Parathyroid adenoma (tissue), 2 donors: ENCODE data around the gene JAKMIP3.
A peak's percentile ranks its signal among the peaks of the same experiment; 100 is the strongest.

ENCODE experiments used
- H2AFZ ChIP-seq: fragments of 300-600 bp; sonication (generic); one replicate; pipeline ENCODE4 v1.7.0; 2017; ENCODE audit warnings: antibody characterized with exemption, mild to moderate bottlenecking
- H3K27ac ChIP-seq: fragments of 300-600 bp; sonication (generic); one replicate; pipeline ENCODE4 v1.7.0; 2017
- H3K27me3 ChIP-seq: fragments of 300-600 bp; sonication (generic); one replicate; pipeline ENCODE4 v1.7.0; 2017; ENCODE audit warnings: low read length; ENCODE audit not compliant: control insufficient read depth, insufficient read depth
- H3K36me3 ChIP-seq: fragments of 300-600 bp; sonication (generic); one replicate; pipeline ENCODE4 v1.7.0; 2017; ENCODE audit warnings: low read length; ENCODE audit not compliant: control insufficient read depth, insufficient read depth
- H3K4me1 ChIP-seq: fragments of 300-600 bp; sonication (generic); one replicate; pipeline ENCODE4 v1.7.0; 2017; ENCODE audit warnings: control low read depth
- H3K4me2 ChIP-seq: fragments of 300-600 bp; sonication (generic); one replicate; pipeline ENCODE4 v1.7.0; 2017; ENCODE audit warnings: low read length
- H3K4me3 ChIP-seq: fragments of 300-600 bp; sonication (generic); one replicate; pipeline ENCODE4 v1.7.0; 2017; ENCODE audit warnings: low read depth, low read length
- H3K79me2 ChIP-seq: fragments of 300-600 bp; sonication (generic); one replicate; pipeline ENCODE4 v1.7.0; 2017; ENCODE audit warnings: control low read depth
- H3K9ac ChIP-seq: fragments of 300-600 bp; sonication (generic); one replicate; pipeline ENCODE4 v1.7.0; 2017; ENCODE audit warnings: mild to moderate bottlenecking
- H3K9me3 ChIP-seq: fragments of 300-600 bp; sonication (generic); one replicate; pipeline ENCODE4 v1.7.0; 2017; ENCODE audit warnings: low read length; ENCODE audit not compliant: control insufficient read depth
- TF ChIP-seq, protein P1 (sequence below): fragments of 300-600 bp; sonication (generic); IDR thresholded peaks from one replicate; pipeline ENCODE4 v1.7.0; 2017; ENCODE audit warnings: antibody characterized with exemption, mild to moderate bottlenecking
- donor health status: primary hyperparathyroidism.

Gene JAKMIP3

GRCh38 chr10:132036153-132036886, 29.4 kb upstream of the JAKMIP3 start:
- Histone ChIP-seq H3K27ac (no peak overlapping the region), H3K79me2 (no peaks in the 10 kb centered on the region), H3K4me2 (peak overlapping the region; percentile 65), H3K4me1 (no peaks in the 10 kb centered on the region), H2AFZ (peak overlapping the region; percentile 89), H3K36me3 (no peaks in the 10 kb centered on the region), H3K27me3 (no peaks in the 10 kb centered on the region), H3K9me3 (no peaks in the 10 kb centered on the region), H3K4me3 (peak overlapping the region; percentile 39), H3K9ac (no peak overlapping the region)
- TF ChIP-seq, protein P1, sequence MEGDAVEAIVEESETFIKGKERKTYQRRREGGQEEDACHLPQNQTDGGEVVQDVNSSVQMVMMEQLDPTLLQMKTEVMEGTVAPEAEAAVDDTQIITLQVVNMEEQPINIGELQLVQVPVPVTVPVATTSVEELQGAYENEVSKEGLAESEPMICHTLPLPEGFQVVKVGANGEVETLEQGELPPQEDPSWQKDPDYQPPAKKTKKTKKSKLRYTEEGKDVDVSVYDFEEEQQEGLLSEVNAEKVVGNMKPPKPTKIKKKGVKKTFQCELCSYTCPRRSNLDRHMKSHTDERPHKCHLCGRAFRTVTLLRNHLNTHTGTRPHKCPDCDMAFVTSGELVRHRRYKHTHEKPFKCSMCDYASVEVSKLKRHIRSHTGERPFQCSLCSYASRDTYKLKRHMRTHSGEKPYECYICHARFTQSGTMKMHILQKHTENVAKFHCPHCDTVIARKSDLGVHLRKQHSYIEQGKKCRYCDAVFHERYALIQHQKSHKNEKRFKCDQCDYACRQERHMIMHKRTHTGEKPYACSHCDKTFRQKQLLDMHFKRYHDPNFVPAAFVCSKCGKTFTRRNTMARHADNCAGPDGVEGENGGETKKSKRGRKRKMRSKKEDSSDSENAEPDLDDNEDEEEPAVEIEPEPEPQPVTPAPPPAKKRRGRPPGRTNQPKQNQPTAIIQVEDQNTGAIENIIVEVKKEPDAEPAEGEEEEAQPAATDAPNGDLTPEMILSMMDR = no peak

DNA sequence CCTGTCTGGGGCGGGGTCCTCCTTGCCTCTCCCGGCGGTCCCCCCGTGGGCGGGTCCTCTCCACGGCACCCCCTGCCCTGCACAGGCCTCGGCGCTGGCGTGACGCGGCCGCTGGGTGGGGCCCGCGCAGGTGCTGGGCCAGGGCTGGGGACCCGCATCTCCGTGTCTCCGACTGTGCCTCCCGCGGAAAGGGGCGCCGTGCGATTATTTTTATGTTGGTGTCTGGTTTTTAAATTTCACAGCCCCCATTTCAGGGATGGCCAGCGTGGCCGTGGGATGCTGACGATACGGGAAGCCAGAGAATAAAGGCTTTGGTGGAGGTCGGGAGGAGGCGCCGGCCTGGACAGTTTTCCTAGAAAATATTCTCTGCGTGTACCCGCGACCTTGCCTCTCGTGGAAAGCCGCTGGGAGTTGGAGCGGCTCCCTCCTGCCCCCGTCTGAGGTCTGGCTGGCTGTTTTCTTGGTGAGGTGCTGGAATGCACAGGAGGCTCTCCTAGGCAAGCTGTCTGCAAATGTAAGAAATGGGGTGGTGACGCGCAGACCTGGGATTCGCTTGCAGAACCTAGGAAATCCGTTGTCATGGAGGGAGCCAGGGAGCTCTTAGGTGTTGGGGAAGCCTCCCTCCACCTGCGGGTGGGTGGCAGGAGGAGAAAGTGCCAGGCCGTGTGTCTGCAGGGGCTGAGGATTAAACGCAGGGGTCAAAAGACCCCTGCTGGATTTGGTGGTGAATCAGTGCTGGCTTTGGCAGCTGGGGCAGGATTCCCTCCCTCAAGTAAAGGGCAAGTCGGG, 28.7 kb upstream of the JAKMIP3 start:
- Histone ChIP-seq H3K79me2 (no peaks in the 10 kb centered on the region), H3K4me3 (no peak overlapping the region), H3K9ac (no peak overlapping the region), H3K4me2 (peak overlapping the region; percentile 33), H2AFZ (peak overlapping the region; percentile 89), H3K9me3 (no peaks in the 10 kb centered on the region), H3K27ac (peak overlapping the region; percentile 48), H3K4me1 (no peaks in the 10 kb centered on the region), H3K36me3 (no peaks in the 10 kb centered on the region), H3K27me3 (no peaks in the 10 kb centered on the region)
- TF ChIP-seq, protein P1 = no peak

DNA sequence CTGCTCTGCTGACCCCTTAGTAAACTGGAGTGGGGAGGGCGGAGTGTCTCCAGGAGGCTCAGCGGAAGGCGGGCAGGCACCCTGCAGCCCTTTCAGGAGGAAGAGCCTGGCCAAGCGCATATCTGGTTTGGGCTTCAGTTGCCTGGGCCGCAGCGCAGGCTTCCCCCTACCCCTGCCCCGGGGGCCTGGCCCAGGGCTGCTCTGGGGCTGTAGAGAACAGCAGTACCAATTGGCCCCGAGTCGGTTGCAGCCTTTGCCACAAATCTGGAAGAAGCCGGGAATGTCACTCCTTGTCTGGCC, 28.1 kb upstream of the JAKMIP3 start:
- Histone ChIP-seq H3K4me3 (no peak overlapping the region), H3K9ac (no peak overlapping the region), H2AFZ (peak overlapping the region; percentile 89), H3K36me3 (no peaks in the 10 kb centered on the region), H3K27ac (no peak overlapping the region), H3K27me3 (no peaks in the 10 kb centered on the region), H3K79me2 (no peaks in the 10 kb centered on the region), H3K4me1 (no peaks in the 10 kb centered on the region), H3K9me3 (no peaks in the 10 kb centered on the region), H3K4me2 (no peak overlapping the region)
- TF ChIP-seq, protein P1 = no peak

- Histone ChIP-seq H3K27me3 (no peaks in the 10 kb centered on the region), H3K4me1 (no peaks in the 10 kb centered on the region), H3K36me3 (no peaks in the 10 kb centered on the region), H3K79me2 (no peaks in the 10 kb centered on the region), H2AFZ (no peak overlapping the region), H3K9ac (no peak overlapping the region), H3K27ac (no peak overlapping the region), H3K4me3 (no peak overlapping the region), H3K4me2 (no peak overlapping the region), H3K9me3 (no peaks in the 10 kb centered on the region)
- TF ChIP-seq, protein P1 = no peak
Measured at GRCh38 chr10:132039371-132039770, 26.4 kb upstream of the JAKMIP3 start.
